ENCODE results near the gene LBHD2. TPM values are rescaled to one million over a fixed set of nuclear protein-coding genes. Genes with fewer than 3 reads are reported as not detected.

Gene LBHD2
- total RNA-seq, 5 donors from 2014 or later (not counting 1 experiment from before 2014, with no cell fraction given) = not detected

DNA sequence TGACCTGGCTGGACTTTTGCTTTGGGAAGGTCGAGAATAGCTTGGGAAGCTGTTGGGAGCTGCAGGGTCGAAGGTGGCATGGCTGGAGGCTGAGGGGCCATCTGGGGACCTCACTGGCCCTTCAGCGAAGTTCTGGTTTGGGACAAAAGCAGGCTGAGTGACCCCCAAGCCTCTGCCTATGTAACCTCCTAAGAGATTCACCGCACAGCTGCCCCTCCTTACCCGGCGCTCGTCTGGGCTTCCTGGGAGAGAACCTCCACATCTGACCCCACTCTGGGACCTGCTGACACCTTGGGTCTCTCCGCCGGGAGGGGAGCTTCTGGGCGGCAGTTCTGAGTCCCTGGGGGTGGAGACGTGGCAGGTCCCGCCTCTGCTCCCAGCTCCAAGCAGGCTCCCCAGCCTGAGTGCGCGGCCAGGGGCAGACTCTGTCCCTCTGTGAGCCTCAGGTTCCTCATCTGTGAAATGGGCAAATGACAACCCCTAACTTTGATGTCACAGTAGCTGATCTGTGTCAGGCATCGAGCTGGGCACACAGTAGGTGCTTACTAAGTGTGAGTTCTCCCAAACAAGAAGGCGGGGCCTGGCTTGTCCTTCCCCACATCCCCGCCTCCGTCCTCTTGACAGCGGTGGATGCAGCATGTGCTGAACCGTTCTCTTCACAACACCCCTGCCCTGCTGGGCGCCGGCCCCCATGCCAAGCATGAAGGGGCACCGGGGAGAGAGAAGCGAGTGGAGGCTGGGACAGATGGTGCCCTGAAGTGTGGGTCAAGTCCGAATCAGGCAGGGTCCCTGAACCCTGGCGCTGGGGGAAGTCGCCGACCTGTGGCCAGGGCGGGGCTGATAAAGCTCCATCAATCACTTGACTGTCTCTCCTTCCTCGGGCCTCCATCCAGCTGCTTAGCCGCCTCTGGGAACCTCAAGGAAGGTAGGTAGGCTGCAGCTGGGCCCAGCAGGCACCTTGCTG lies 14.3 kb downstream of the LBHD2 start:
- Histone ChIP-seq H3K27me3 (replicated peaks in 1 of 2; ENCODE audit: control insufficient read depth in 2 of 2, extremely low read depth in 1 of 2, insufficient read depth in 2 of 2, low read length in 1 of 2) (peaks cover 0 to 57% of the 10 kb centered on the region in 2 experiments), H3K4me3 (ENCODE audit: control insufficient read depth in 1 of 2, extremely low read depth in 1 of 2, low read length in 1 of 2) (no peak overlapping the region), H3K9me3 (no peaks in the 10 kb centered on the region), H3K36me3 (ENCODE audit: control insufficient read depth in 2 of 2, extremely low read depth in 1 of 2, insufficient read depth in 1 of 2, low read length in 1 of 2) (no peaks in the 10 kb centered on the region), H3K27ac (ENCODE audit: low read length) (no peak overlapping the region), H3K4me1 (ENCODE audit: control insufficient read depth in 1 of 2, extremely low read depth in 1 of 2, insufficient read depth in 2 of 2, low read length in 2 of 2) (no peaks in the 10 kb centered on the region)
- DNase-seq = no peak
- Mint-ChIP-seq H3K36me3 (no peaks in the 10 kb centered on the region), H3K27ac (no peak overlapping the region), H3K4me1 (peaks cover 0 to 2% (median 2%) of the 10 kb centered on the region in 3 donors), H3K4me3 (no peak overlapping the region), H3K27me3 (peaks cover 13 to 34% of the 10 kb centered on the region in 2 donors), H3K9me3 (no peaks in the 10 kb centered on the region)
- POLR2A ChIA-PET = no interaction called here
- no peak for ATAC-seq (replicated peaks in 1 of 4)
- 83% methylated on average over 26 of the region's 31 CpGs for WGBS (ENCODE audit: insufficient coverage)
- CTCF ChIA-PET = interaction anchor here (0.6 kb wide), 2 partner anchors 66 to 85 kb away, joined by 3 read pairs; no protein-coding TSS in a partner anchor

DNA sequence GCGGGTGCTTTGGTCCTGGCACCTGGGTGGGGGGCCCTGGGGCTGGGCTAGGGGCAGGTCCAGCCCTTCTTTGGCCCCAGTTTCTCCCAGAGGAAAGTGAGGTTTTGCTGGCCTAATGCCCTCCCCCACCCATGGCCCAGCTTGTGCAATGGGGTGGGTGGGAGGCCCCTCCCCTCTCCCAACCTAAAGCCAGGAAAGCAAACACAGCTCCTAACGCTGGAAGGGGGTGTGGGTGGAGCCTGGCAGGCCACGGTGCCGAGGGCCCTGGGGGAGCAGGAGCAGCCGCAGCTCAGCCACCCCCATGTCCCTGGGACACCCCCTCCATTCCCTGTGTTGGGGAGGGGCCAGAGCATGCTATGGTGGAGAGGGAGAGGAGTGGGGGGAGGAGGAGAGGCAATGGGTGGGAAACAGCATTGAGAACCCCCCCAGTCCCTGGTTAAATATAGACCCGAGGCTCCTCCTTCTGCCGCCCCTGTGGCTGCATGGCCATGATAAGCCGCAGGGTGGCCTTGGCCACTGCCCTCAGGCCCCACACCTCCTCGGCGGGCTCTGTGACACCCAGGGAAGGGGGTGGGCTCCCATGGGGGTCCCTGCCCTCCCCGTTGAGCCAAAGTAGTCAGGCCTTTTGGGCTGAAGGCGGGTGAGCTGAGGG lies 15.2 kb downstream of the LBHD2 start:
- POLR2A ChIA-PET = no interaction called here
- Histone ChIP-seq H3K4me3 (ENCODE audit: control insufficient read depth in 1 of 2, extremely low read depth in 1 of 2, low read length in 1 of 2) (no peak overlapping the region), H3K36me3 (ENCODE audit: control insufficient read depth in 2 of 2, extremely low read depth in 1 of 2, insufficient read depth in 1 of 2, low read length in 1 of 2) (no peaks in the 10 kb centered on the region), H3K27me3 (replicated peaks in 1 of 2; ENCODE audit: control insufficient read depth in 2 of 2, extremely low read depth in 1 of 2, insufficient read depth in 2 of 2, low read length in 1 of 2) (peaks cover 0 to 65% of the 10 kb centered on the region in 2 experiments), H3K9me3 (no peaks in the 10 kb centered on the region), H3K27ac (ENCODE audit: low read length) (no peak overlapping the region), H3K4me1 (ENCODE audit: control insufficient read depth in 1 of 2, extremely low read depth in 1 of 2, insufficient read depth in 2 of 2, low read length in 2 of 2) (peaks cover 0 to 2% of the 10 kb centered on the region in 2 experiments)
- H3K27ac Mint-ChIP-seq = no peak overlapping the region
- H3K36me3 Mint-ChIP-seq = no peaks in the 10 kb centered on the region
- CTCF ChIA-PET = interaction anchor here in 1 of 2 donors (0.6 kb wide), 1 partner anchor 559 kb away, joined by 6 read pairs; no protein-coding TSS in a partner anchor
- DNase-seq (no peak), ATAC-seq (replicated peaks in 1 of 4) (no peak)
- peaks cover 17 to 38% of the 10 kb centered on the region in 2 donors for H3K27me3 Mint-ChIP-seq
- H3K9me3 Mint-ChIP-seq = no peaks in the 10 kb centered on the region
- peaks cover 0 to 6% (median 5%) of the 10 kb centered on the region in 3 donors for H3K4me1 Mint-ChIP-seq
- no peak overlapping the region for H3K4me3 Mint-ChIP-seq
- WGBS (ENCODE audit: insufficient coverage) = 72% methylated on average over 3 of the region's 12 CpGs

DNA sequence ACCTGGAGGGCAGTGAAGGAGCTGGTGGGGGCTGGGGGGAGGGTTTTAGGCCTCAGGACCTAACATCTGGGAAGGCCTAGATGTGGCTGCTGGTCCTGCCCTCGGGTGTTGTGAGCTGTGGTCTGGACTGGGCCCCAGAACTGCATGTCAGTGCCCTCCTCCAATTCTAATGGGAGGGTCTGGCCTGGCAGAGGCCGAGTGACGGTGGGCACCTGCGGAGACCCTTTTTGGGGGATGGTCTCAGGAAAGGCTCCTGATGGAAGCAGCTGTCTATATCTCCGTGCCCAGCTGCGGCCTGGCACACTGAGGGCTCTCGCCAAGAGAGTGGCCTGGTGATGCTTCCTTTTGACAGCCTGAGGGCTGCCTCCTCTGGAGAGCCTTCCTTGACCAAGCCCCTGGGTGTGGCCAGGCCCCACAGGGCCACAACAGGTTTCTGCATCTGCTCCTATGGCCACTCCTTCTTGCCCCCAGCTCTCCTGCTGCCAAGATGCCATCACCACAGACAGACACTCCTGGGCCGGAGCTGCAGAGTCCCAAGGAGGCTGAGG lies 15.8 kb downstream of the LBHD2 start:
- Histone ChIP-seq H3K4me3 (ENCODE audit: control insufficient read depth in 1 of 2, extremely low read depth in 1 of 2, low read length in 1 of 2) (no peak overlapping the region), H3K9me3 (no peaks in the 10 kb centered on the region), H3K4me1 (ENCODE audit: control insufficient read depth in 1 of 2, extremely low read depth in 1 of 2, insufficient read depth in 2 of 2, low read length in 2 of 2) (peaks cover 0 to 8% of the 10 kb centered on the region in 2 experiments), H3K27ac (ENCODE audit: low read length) (no peak overlapping the region), H3K27me3 (replicated peaks in 1 of 2; ENCODE audit: control insufficient read depth in 2 of 2, extremely low read depth in 1 of 2, insufficient read depth in 2 of 2, low read length in 1 of 2) (peaks cover 0 to 66% of the 10 kb centered on the region in 2 experiments), H3K36me3 (ENCODE audit: control insufficient read depth in 2 of 2, extremely low read depth in 1 of 2, insufficient read depth in 1 of 2, low read length in 1 of 2) (no peaks in the 10 kb centered on the region)
- H3K9me3 Mint-ChIP-seq = no peaks in the 10 kb centered on the region
- WGBS (ENCODE audit: insufficient coverage) = 86% methylated on average over 6 of the region's 8 CpGs
- CTCF ChIA-PET = interaction anchor here in 1 of 2 donors (0.6 kb wide), 1 partner anchor 559 kb away, joined by 6 read pairs; no protein-coding TSS in a partner anchor
- POLR2A ChIA-PET = no interaction called here
- H3K27ac Mint-ChIP-seq = no peak overlapping the region
- H3K4me1 Mint-ChIP-seq = peaks cover 2 to 8% (median 7%) of the 10 kb centered on the region in 3 donors
- ATAC-seq (replicated peaks in 1 of 4) (no peak), DNase-seq (no peak)
- no peak overlapping the region for H3K4me3 Mint-ChIP-seq
- H3K27me3 Mint-ChIP-seq = peaks cover 18 to 41% of the 10 kb centered on the region in 2 donors
- H3K36me3 Mint-ChIP-seq = no peaks in the 10 kb centered on the region

DNA sequence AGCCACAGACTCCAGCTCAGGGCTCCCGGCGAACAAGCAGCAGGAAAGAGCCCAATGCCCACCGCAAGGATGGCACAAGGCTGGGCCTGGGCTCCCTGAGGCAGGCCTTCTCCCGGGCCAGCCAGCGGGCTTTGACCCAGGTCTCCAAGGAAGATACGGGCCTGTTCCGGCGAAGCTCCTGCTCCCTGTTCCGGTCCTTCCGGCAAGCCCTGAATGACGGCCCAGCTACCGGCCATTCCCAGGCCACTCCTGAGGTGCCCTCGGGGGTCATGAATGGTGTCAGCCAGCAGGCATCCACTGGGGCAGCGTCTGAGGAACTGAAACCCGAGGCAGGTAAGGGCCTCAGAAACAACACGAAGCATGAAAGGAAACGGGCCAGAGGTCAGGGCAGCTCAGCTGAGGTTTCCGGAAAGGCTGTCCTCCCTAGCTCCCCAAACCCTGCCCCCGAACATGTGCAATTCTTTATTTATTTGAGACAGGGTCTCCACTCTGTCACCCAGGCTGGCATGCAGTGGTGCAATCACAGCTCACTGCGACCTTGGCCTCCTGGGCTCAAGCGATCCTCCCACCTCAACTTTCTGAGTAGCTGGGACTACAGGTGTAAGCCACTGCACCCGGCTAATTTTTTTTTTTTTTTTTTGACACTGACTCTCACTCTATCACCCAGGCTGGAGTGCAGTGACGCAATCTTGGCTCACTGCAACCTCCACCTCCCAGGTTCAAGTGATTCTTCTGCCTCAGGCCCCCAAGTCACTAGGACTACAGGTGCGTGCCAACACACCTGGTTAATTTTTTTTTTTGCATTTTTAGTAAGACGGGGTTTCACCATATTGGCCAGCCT lies 16.5 kb downstream of the LBHD2 start:
- Histone ChIP-seq H3K4me1 (ENCODE audit: control insufficient read depth in 1 of 2, extremely low read depth in 1 of 2, insufficient read depth in 2 of 2, low read length in 2 of 2) (peaks cover 0 to 14% of the 10 kb centered on the region in 2 experiments), H3K27me3 (replicated peaks in 1 of 2; ENCODE audit: control insufficient read depth in 2 of 2, extremely low read depth in 1 of 2, insufficient read depth in 2 of 2, low read length in 1 of 2) (peaks cover 0 to 73% of the 10 kb centered on the region in 2 experiments), H3K4me3 (ENCODE audit: control insufficient read depth in 1 of 2, extremely low read depth in 1 of 2, low read length in 1 of 2) (no peak overlapping the region), H3K36me3 (ENCODE audit: control insufficient read depth in 2 of 2, extremely low read depth in 1 of 2, insufficient read depth in 1 of 2, low read length in 1 of 2) (no peaks in the 10 kb centered on the region), H3K27ac (ENCODE audit: low read length) (no peak overlapping the region), H3K9me3 (no peaks in the 10 kb centered on the region)
- CTCF ChIA-PET = interaction anchor here in 1 of 2 donors (0.7 kb wide), 1 partner anchor 9 kb away, joined by 6 read pairs; no protein-coding TSS in a partner anchor
- POLR2A ChIA-PET = no interaction called here
- ATAC-seq (replicated peaks in 1 of 4) = no peak
- Mint-ChIP-seq H3K27me3 (peaks cover 23 to 47% of the 10 kb centered on the region in 2 donors), H3K27ac (no peak overlapping the region), H3K4me1 (peaks cover 9 to 14% (median 10%) of the 10 kb centered on the region in 3 donors), H3K36me3 (no peaks in the 10 kb centered on the region), H3K4me3 (no peak overlapping the region), H3K9me3 (no peaks in the 10 kb centered on the region)
- DNase-seq = no peak
- 88% methylated on average over 22 of the region's 25 CpGs for WGBS (ENCODE audit: insufficient coverage)

DNA sequence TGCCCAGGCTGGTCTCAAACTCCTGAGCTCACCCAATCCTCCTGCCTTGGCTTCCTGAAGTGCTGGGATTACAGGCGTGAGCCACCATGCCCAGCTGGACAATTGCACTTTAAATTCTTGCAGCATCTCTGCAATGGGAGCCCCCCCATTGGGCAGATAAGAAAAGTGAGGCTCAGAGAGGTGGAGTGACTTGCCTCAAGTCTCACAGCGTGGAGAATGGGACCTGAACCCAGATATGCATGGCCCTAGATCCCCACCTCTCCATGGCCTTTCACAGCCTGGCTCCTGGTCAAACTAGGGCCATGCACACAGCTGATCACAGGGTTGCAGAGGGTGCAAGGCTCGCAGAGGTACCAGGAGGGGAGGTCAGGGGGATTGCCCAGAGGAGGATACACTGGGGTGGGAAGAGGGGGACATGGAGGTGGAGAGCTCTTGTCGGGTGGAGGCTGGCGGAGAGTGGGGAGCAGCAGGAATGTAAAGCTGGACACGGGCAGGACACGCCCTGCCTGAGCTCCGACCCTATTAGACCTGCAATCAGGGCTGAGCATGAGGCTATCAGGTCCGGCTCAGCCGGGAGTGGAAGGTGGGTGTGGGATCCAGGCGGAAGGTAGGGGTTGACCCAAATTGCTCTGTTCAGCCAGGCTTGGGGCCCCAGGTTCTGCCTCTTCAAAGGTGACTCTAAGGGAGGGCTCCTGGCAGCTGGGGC lies 17.4 kb downstream of the LBHD2 start:
- 93% methylated on average over 9 of the region's 11 CpGs for WGBS (ENCODE audit: insufficient coverage)
- Histone ChIP-seq H3K4me3 (ENCODE audit: control insufficient read depth in 1 of 2, extremely low read depth in 1 of 2, low read length in 1 of 2) (no peak overlapping the region), H3K4me1 (ENCODE audit: control insufficient read depth in 1 of 2, extremely low read depth in 1 of 2, insufficient read depth in 2 of 2, low read length in 2 of 2) (peaks cover 0 to 14% of the 10 kb centered on the region in 2 experiments), H3K27ac (ENCODE audit: low read length) (no peak overlapping the region), H3K36me3 (ENCODE audit: control insufficient read depth in 2 of 2, extremely low read depth in 1 of 2, insufficient read depth in 1 of 2, low read length in 1 of 2) (no peaks in the 10 kb centered on the region), H3K27me3 (replicated peaks in 1 of 2; ENCODE audit: control insufficient read depth in 2 of 2, extremely low read depth in 1 of 2, insufficient read depth in 2 of 2, low read length in 1 of 2) (peaks cover 0 to 82% of the 10 kb centered on the region in 2 experiments), H3K9me3 (no peaks in the 10 kb centered on the region)
- ChIA-PET CTCF (interaction anchor here in 1 of 2 donors (0.7 kb wide), 1 partner anchor 8 kb away, joined by 6 read pairs; no protein-coding TSS in a partner anchor), POLR2A (no interaction called here)
- no peak overlapping the region for H3K27ac Mint-ChIP-seq
- ATAC-seq (replicated peaks in 1 of 4) (no peak), DNase-seq (no peak)
- no peaks in the 10 kb centered on the region for H3K9me3 Mint-ChIP-seq
- peaks cover 23 to 51% of the 10 kb centered on the region in 2 donors for H3K27me3 Mint-ChIP-seq
- peaks cover 11 to 17% (median 12%) of the 10 kb centered on the region in 3 donors for H3K4me1 Mint-ChIP-seq
- no peaks in the 10 kb centered on the region for H3K36me3 Mint-ChIP-seq
- peak overlapping the region in 1 of 3 donors; percentile 38 for H3K4me3 Mint-ChIP-seq
